Kidney (tissue), 14 donors: Measurements from ENCODE around the gene MARCKSL1. TPM values are rescaled to one million over a fixed set of nuclear protein-coding genes. Genes with fewer than 3 reads are reported as not detected.

Source experiments
- DNase-seq, 5 donors: peaks; one replicate each; pipeline ENCODE4 v3.0.0-alpha.2; 2013 to 2020
- FAIRE-seq: peaks from 2 replicates; lab custom pipeline; 2012; peaks lifted over from hg19 to GRCh38; lab: Jason Lieb, UNC
- H3K27ac ChIP-seq, 2 donors: one replicate each; pipeline ENCODE4 v1.7.0; 2013; ENCODE audit warnings: low read depth in 2 of 2, low read length in 2 of 2, inconsistent platforms in 1 of 2
- H3K27me3 ChIP-seq: one replicate; pipeline ENCODE4 v1.7.1; 2013; ENCODE audit warnings: low read length, inconsistent platforms; ENCODE audit not compliant: control insufficient read depth, insufficient read depth
- H3K36me3 ChIP-seq, 3 donors: one replicate each; pipeline versions ENCODE4 v1.7.0 to v1.7.1; 2013; ENCODE audit warnings: low read length in 3 of 3, control low read depth in 1 of 3, inconsistent platforms in 1 of 3; ENCODE audit not compliant: insufficient read depth in 3 of 3, control insufficient read depth in 2 of 3
- H3K4me1 ChIP-seq, 3 donors: one replicate each; pipeline versions ENCODE4 v1.7.0 to v1.7.1; 2013; ENCODE audit warnings: low read length in 3 of 3, inconsistent platforms in 1 of 3, low read depth in 1 of 3; ENCODE audit not compliant: control insufficient read depth in 2 of 3, insufficient read depth in 2 of 3
- H3K4me3 ChIP-seq, 3 donors: one replicate each; pipeline versions ENCODE4 v1.7.0 to v1.8.1; 2013; ENCODE audit warnings: low read length in 3 of 3, control low read depth in 1 of 3, inconsistent platforms in 1 of 3
- H3K9ac ChIP-seq, 3 donors: one replicate each; pipeline versions ENCODE4 v1.7.0 to v1.7.1; 2013; ENCODE audit warnings: low read length in 3 of 3, control low read depth in 1 of 3, inconsistent platforms in 1 of 3
- H3K9me3 ChIP-seq, 3 donors: one replicate each; pipeline versions ENCODE4 v1.7.0 to v1.7.1; 2013; ENCODE audit warnings: low read length in 3 of 3, control low read depth in 1 of 3, inconsistent platforms in 1 of 3; ENCODE audit not compliant: control insufficient read depth in 2 of 3, insufficient read depth in 1 of 3
- CTCF ChIP-seq: IDR thresholded peaks from 3 replicates; pipeline ENCODE4 v1.5.1; 2012; ENCODE audit warnings: mild to moderate bottlenecking, moderate library complexity, borderline replicate concordance; ENCODE audit not compliant: insufficient read depth; ENCODE audit errors: extremely low read depth
- intact Hi-C: fragments of 100-400 bp; cut with DNase I; formaldehyde crosslinking; loops from one replicate; pipeline ENCODE4 v1.11.1; 2022
- polyA plus RNA-seq: library from polyadenylated mRNA; stranded (reverse); fragments of 350-450 nt; fragmentation: Illumina TruSeq; extraction: RNeasy Lipid Tissue Mini Kit (QIAGEN cat#74804); gene quantifications from one replicate; pipeline ENCODE4 v1.2.3, GENCODE V29; 2014; ENCODE audit warnings: low read depth, low replicate concordance; ENCODE audit not compliant: insufficient read depth
- total RNA-seq: library from RNA; stranded (reverse); fragmentation: NEBNext Ultra II Directional; extraction: Animal tissue kit (Norgen Biotek cat#: 25700); gene quantifications from one replicate; pipeline ENCODE4 v1.2.1, GENCODE V29; 2021
- donor health status: control.
- donor health status: control.
- donor health status: control.
- donor health status: control.
- donor health status: control.
- donor health status: DM: yes; HTN: yes; CAD: no.
- donor health status: Normal renal cell carcinoma (clear cell type).

MARCKSL1 gene
- total and polyA plus RNA-seq, 2 donors from 2014 or later, result 29.8 to 58.6 TPM

GRCh38 chr1:32341971-32342370 is 5.9 kb upstream of the MARCKSL1 start:
- H3K9ac ChIP-seq, result no peak overlapping the region
- DNase-seq, result no peak
- intact Hi-C loops, result no loop called here
- H3K36me3 ChIP-seq, result no peaks in the 10 kb centered on the region
- no peak for TF ChIP-seq CTCF
- H3K27ac ChIP-seq, result no peak overlapping the region
- H3K4me3 ChIP-seq, result no peak overlapping the region
- FAIRE-seq, result no peak
- peaks cover 0 to 6% (median 0%) of the 10 kb centered on the region in 3 donors for H3K4me1 ChIP-seq
- H3K9me3 ChIP-seq, result no peaks in the 10 kb centered on the region
- H3K27me3 ChIP-seq, result no peaks in the 10 kb centered on the region

- H3K9me3 ChIP-seq, result no peaks in the 10 kb centered on the region
- FAIRE-seq (no peak), DNase-seq (no peak)
- TF ChIP-seq CTCF, result no peak
- no peaks in the 10 kb centered on the region for H3K27me3 ChIP-seq
- H3K4me1 ChIP-seq, result peaks cover 0 to 10% (median 0%) of the 10 kb centered on the region in 3 donors
- no peak overlapping the region for H3K9ac ChIP-seq
- H3K4me3 ChIP-seq, result no peak overlapping the region
- no peak overlapping the region for H3K27ac ChIP-seq
- H3K36me3 ChIP-seq, result no peaks in the 10 kb centered on the region
- intact Hi-C loops, result no loop called here
Measured at GRCh38 chr1:32341186-32341757, 5.2 kb upstream of the MARCKSL1 start.

GRCh38 chr1:32339363-32339978 is 3.4 kb upstream of the MARCKSL1 start:
- Histone ChIP-seq H3K27ac (no peak overlapping the region), H3K36me3 (no peaks in the 10 kb centered on the region), H3K4me3 (no peak overlapping the region), H3K9me3 (no peaks in the 10 kb centered on the region), H3K9ac (no peak overlapping the region), H3K27me3 (no peaks in the 10 kb centered on the region), H3K4me1 (peaks cover 0 to 9% (median 0%) of the 10 kb centered on the region in 3 donors)
- no peak for FAIRE-seq
- intact Hi-C loops, result no loop called here
- DNase-seq, result peak in 1 of 5 donors; percentile 44
- no peak for TF ChIP-seq CTCF
